ENCODE results near the gene NEURL1. TPM values are rescaled to one million over a fixed set of nuclear protein-coding genes. Genes with fewer than 3 reads are reported as not detected.

Gene NEURL1
- total RNA-seq, 3 donors from 2014 or later (not counting 1 experiment from before 2014, with no cell fraction given) = 0.95 to 8.5 (median 1.5) TPM

DNA sequence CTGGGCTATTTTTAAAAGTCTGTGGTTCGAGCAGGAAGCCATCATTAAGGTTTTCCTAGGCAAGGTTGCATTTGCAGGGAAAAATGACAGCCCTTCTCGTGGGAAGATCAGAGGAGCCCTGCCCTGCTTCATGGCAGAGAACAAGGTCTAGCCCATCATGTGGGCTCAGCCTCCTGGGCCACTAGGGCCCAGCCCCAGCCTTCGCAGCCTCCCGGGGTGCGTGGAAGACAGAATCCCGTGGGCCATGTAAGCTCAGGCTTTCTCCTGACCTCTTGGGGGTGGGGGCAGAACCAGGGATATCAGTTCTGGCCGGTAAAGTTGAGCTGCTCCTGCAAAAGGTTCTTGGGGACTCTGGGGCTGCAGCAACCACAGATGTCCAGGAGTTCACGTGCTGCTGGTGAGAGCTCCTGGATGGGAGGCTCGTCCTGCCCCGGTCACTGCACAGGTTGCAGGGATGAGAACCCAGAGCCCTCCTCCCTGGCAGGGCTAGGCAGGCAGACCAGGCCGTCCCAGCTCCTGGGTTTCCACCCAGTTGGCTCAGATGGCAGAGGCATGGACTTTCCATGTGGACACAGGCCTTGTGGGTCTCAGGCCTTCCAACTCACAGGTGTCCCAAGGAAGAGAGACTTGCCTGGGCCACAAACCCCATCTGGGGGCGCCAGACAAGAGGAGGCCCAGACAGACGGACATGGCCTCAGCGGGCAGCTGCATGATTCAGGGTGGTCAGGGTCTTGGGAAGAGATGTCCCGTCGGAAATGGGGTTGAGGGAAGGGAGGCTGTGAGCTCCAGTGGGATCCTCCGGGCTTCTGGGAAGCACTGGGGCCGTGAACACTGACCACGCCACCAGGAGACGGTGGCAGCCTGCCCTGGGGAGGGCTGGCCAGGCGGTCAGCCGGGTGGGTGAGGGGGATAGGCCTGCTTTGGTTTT is 126.2 kb downstream of the NEURL1 start:
- Histone ChIP-seq H3K4me1 (ENCODE audit: control insufficient read depth, insufficient read depth, low read length) (no peaks in the 10 kb centered on the region), H3K9me3 (ENCODE audit: control insufficient read depth, insufficient read depth, low read length) (no peaks in the 10 kb centered on the region), H3K36me3 (ENCODE audit: control insufficient read depth, insufficient read depth, low read length) (no peaks in the 10 kb centered on the region), H3K27ac (ENCODE audit: low read length) (no peak overlapping the region), H3K27me3 (ENCODE audit: control insufficient read depth, insufficient read depth, low read length) (no peaks in the 10 kb centered on the region), H3K4me3 (ENCODE audit: low read length) (no peak overlapping the region)
- TF ChIP-seq, protein P1, sequence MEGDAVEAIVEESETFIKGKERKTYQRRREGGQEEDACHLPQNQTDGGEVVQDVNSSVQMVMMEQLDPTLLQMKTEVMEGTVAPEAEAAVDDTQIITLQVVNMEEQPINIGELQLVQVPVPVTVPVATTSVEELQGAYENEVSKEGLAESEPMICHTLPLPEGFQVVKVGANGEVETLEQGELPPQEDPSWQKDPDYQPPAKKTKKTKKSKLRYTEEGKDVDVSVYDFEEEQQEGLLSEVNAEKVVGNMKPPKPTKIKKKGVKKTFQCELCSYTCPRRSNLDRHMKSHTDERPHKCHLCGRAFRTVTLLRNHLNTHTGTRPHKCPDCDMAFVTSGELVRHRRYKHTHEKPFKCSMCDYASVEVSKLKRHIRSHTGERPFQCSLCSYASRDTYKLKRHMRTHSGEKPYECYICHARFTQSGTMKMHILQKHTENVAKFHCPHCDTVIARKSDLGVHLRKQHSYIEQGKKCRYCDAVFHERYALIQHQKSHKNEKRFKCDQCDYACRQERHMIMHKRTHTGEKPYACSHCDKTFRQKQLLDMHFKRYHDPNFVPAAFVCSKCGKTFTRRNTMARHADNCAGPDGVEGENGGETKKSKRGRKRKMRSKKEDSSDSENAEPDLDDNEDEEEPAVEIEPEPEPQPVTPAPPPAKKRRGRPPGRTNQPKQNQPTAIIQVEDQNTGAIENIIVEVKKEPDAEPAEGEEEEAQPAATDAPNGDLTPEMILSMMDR (IDR thresholded peaks at IDR 0.05) = no peak
- Mint-ChIP-seq H3K27ac (no peak overlapping the region), H3K4me3 (no peak overlapping the region), H3K9me3 (no peaks in the 10 kb centered on the region), H3K36me3 (no peaks in the 10 kb centered on the region), H3K4me1 (no peaks in the 10 kb centered on the region), H3K27me3 (ENCODE audit: low read depth in 2 of 2) (no peaks in the 10 kb centered on the region)
- DNase-seq (no peak), ATAC-seq (no peak)
- intact Hi-C loops (cut with micrococcal nuclease) = no loop called here
- 92% methylated on average over 20 of the region's 22 CpGs for WGBS (ENCODE audit: insufficient coverage)

DNA sequence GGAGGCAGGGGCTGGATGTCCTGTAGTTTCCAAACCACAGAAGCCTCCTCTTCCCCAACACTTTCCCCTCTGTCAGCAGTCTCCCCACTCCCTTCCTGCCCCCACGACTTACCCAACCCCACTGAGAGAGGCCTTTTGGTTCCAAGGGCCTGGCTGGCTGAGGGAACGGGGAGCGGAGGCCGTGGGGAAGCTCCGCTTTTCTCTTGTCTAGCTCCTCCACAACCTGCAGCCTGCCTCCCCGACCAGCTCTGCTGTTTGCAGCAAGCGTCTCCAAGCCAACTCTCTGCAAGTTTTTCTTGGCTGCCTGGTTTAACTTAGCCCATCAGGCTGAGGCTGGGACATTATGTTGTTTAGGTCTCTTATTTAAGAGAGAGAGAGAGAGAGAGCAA is 126.8 kb downstream of the NEURL1 start:
- no peaks in the 10 kb centered on the region for H3K27me3 Mint-ChIP-seq (ENCODE audit: low read depth in 2 of 2)
- ATAC-seq (no peak), DNase-seq (no peak)
- H3K4me3 Mint-ChIP-seq = no peak overlapping the region
- WGBS (ENCODE audit: insufficient coverage) = 86% methylated on average over 7 of the region's 7 CpGs
- Histone ChIP-seq H3K4me1 (ENCODE audit: control insufficient read depth, insufficient read depth, low read length) (no peaks in the 10 kb centered on the region), H3K27me3 (ENCODE audit: control insufficient read depth, insufficient read depth, low read length) (no peaks in the 10 kb centered on the region), H3K9me3 (ENCODE audit: control insufficient read depth, insufficient read depth, low read length) (no peaks in the 10 kb centered on the region), H3K27ac (ENCODE audit: low read length) (no peak overlapping the region), H3K4me3 (ENCODE audit: low read length) (no peak overlapping the region), H3K36me3 (ENCODE audit: control insufficient read depth, insufficient read depth, low read length) (no peaks in the 10 kb centered on the region)
- H3K9me3 Mint-ChIP-seq = no peaks in the 10 kb centered on the region
- H3K36me3 Mint-ChIP-seq = no peaks in the 10 kb centered on the region
- intact Hi-C loops (cut with micrococcal nuclease) = no loop called here
- H3K4me1 Mint-ChIP-seq = no peaks in the 10 kb centered on the region
- H3K27ac Mint-ChIP-seq = no peak overlapping the region
- TF ChIP-seq, protein P1 (IDR thresholded peaks at IDR 0.05) = no peak

DNA sequence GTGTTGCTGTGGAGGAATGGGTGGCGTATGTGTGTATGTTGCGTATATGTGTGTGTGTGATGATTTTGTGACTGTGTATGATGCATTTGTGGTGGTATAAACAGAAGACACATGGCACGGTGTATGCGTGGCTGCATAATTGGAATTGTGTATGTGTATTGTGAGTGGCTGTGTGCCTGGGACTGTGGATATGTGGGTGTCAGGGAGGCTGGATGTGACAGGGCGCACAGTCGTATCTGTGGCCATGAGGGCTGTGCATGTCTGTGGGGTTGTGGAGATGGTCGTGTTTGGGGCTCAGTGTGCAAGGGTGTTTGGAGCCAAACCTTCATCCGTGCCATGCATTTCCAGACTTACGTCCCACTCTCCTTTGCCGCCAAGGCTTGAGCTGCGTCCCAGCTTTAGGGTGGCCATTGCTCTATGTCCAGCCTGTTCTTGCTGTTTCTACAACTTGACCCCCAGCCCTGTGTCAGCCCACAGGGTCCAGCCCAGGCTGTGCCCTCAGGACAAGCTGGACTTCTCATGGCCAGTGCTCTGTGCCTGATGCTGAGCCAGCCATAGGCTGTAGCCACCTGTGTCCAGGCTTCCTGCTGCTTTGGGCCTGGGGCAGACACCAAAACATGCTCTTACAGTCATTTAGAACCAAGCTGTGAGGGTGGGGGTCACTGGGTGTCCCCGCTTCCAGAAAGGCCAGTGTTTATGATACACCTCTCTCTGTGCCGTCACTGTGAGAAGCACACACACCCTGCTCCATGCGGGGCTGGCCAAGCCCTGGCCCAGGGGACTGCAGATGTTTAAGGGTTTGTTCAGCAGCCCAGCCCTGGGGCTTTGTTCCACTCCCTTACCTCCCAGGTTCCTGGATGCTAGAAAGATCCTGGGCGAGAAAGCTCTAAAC is 127.6 kb downstream of the NEURL1 start:
- DNase-seq = no peak
- no peak overlapping the region for H3K4me3 ChIP-seq (ENCODE audit: low read length)
- WGBS (ENCODE audit: insufficient coverage) = 94% methylated on average over 15 of the region's 15 CpGs
- TF ChIP-seq, protein P1 (IDR thresholded peaks at IDR 0.05) = no peak
- no peak overlapping the region for H3K4me3 Mint-ChIP-seq
- no peaks in the 10 kb centered on the region for H3K36me3 Mint-ChIP-seq
- H3K27me3 Mint-ChIP-seq (ENCODE audit: low read depth in 2 of 2) = no peaks in the 10 kb centered on the region
- no peaks in the 10 kb centered on the region for H3K4me1 Mint-ChIP-seq
- H3K9me3 Mint-ChIP-seq = no peaks in the 10 kb centered on the region
- H3K27me3 ChIP-seq (ENCODE audit: control insufficient read depth, insufficient read depth, low read length) = no peaks in the 10 kb centered on the region
- ATAC-seq = no peak
- no peak overlapping the region for H3K27ac ChIP-seq (ENCODE audit: low read length)
- H3K9me3 ChIP-seq (ENCODE audit: control insufficient read depth, insufficient read depth, low read length) = no peaks in the 10 kb centered on the region
- H3K4me1 ChIP-seq (ENCODE audit: control insufficient read depth, insufficient read depth, low read length) = no peaks in the 10 kb centered on the region
- intact Hi-C loops (cut with micrococcal nuclease) = no loop called here
- no peak overlapping the region for H3K27ac Mint-ChIP-seq
- H3K36me3 ChIP-seq (ENCODE audit: control insufficient read depth, insufficient read depth, low read length) = no peaks in the 10 kb centered on the region

Measured in natural killer cell (primary cell).